HG02852 (cell line): ENCODE measurements around the gene LGALS7B.
A peak's percentile ranks its signal among the peaks of the same experiment; 100 is the strongest.
"Not testable (repeated sequence)": the region's sequence is repeated elsewhere in the genome, so short reads cannot be mapped to it uniquely, and the experiment has no call there.

Experiments
- ATAC-seq: cut with Tn5 transposase; IDR thresholded peaks from one replicate; pipeline ENCODE4 v1.9.1; 2021; ENCODE audit warnings: mild to moderate bottlenecking, moderate library complexity; ENCODE audit not compliant: unreplicated experiment

Gene LGALS7B

GRCh38 chr19:38769635-38770211, 19.3 kb upstream of the LGALS7B start:
- no peak for ATAC-seq

- peak; percentile 6 for ATAC-seq
Observed at GRCh38 chr19:38770228-38770948, 18.6 kb upstream of the LGALS7B start.

DNA sequence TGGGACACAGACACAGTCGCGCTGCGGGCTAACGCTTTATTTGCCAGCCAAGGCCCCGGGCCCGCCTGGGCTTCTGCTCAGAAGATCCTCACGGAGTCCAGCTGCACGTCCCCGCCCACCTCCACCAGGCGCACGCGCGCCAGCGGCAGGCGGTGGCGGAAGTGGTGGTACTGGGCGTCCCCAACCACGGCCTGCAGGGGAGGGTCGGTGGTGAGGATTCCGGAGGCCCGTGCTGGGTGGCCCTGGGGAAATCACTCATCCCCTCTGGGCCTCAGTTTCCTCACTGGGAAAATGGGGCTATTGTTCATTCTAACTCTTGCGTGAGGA, 18.1 kb upstream of the LGALS7B start:
- ATAC-seq, result peak; percentile 45

DNA sequence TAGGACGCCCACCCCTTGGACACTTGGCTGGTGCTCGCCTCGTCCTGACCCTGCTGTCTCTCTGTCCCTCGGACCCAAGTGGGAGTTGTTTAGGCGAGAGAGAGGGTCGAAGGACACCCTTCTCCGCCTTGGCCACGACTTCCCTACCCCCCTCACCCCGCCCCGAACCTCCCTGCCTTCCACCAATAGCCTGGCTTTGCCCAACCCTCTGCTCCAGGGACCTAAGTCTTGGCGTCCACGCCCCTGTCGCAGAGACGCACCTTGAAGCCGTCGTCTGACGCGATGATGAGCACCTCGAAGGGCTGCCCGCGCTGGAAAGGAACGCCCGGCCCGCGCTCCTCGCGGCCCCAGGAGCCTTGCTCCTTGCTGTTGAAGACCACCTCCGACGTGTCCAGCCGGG, 17.4 kb upstream of the LGALS7B start:
- ATAC-seq, result not testable (repeated sequence)

DNA sequence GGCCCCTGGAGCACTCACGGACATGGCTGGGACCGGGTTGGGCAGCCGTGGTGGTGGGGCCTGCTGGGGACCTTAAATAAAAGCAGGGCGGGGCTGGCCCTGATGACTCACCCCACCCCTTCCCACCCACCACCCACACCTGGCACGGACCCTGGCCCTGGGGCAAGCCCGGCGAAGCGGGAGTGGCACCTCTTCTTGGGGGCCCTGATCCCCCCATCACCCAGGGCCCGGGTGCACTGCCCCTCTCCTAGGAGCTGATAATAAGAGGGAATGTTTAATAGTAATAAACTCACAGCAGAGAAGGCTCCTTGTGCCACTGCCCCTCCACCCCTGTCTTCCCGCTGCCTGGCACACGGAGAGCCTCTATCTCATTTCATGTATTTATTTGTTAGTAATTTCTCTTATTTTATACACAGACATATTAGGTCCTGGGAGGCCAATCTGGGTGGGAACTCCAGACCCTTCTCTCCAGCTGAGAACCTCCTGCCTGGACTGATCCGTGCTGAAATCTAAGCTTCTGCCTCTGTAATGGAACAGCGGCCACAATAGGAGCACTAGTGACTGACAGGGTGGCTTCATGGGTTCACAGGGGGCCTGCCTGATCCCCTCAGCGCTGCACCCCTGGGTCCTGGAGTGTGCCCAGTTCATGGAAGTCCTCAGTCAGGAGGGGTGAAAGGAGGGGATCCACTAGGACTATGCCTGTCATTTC, 15.4 kb upstream of the LGALS7B start, which contains the start of gene LGALS7:
Gene LGALS7, minus strand, starts transcription at position 49 of the 709 bp plus-strand sequence. Its CDS starts 25 bp downstream, at position 24.
- no peak for ATAC-seq

- no peak for ATAC-seq
Observed at GRCh38 chr19:38774181-38774950, 14.6 kb upstream of the LGALS7B start.

DNA sequence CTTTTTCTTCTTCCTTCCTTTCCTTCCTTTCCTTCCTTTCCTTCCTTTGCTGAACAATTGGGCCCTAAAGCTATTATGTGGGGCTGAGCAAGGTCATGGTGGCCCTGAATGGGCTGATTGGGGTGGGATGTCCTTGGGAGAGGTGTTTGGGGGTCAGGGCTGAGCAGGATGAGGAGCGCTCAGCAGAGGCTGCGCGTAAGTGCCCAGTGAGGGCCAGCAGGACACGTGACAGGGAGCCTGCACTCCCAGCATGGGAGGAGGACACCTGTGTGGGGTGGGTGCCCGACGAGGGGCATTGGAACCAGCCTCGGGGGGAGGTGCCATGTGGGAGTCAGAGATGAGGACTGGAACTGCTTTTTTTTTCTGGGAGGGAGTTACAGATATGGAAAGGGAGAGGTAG, 10.3 kb upstream of the LGALS7B start:
- ATAC-seq, result no peak

DNA sequence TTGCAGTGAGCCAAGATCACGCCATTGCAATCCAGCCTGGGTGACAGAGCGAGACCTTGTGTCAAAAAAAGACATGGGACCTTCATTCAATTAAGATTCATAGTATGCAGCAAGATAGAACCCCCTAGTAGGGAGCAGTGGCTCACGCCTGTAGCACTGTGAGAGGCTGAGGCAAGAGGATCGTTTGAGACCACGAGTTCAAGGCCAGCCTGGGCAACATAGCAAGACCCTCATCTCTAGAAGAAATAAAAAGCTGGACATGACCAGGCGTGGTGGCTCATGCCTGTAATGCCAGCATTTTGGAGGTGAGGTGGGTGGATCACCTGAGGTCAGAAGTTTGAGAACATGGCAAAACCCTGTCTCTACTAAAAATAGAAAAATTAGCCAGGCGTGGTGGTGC, 8.6 kb upstream of the LGALS7B start:
- no peak for ATAC-seq

DNA sequence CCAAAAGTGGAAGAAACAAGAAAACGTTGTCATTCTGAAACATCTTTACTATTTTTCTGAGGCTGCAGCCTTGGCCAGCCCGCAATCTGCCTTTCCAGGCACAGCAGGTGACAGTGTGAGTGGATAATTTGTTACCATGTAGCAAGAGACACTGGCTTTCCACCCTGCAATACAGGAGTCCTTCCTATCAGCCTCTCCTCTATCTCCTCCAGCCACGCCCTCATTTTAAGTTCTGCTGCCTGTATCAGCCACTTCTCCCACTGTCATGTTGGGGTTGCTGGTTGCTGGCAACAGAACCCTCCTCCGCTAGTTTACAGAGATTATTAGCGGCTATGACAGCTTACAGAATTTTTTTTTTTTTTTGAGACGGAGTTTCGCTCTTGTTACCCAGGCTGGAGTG, 7.9 kb upstream of the LGALS7B start:
- ATAC-seq, result no peak

GRCh38 chr19:38782212-38782611, 6.8 kb upstream of the LGALS7B start:
- not testable (repeated sequence) for ATAC-seq

DNA sequence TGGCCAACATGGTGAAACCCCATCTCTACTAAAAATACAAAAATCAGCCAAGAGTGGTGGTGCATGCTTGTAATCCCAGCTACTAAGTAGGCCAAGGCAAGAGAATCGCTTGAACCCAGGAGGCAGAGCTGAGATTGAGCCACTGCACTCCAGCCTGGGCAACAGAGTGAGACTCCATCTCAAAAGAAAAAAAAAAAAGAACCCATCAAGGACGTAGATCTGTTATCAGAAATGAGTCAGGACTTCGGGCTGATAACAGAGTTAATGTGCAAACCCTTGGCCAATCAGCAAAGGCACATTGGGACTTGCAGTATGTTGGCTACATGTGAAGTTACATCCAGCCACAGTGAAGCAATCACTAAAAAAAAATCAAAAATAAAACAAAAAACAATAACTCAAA, 4.8 kb upstream of the LGALS7B start:
- no peak for ATAC-seq

DNA sequence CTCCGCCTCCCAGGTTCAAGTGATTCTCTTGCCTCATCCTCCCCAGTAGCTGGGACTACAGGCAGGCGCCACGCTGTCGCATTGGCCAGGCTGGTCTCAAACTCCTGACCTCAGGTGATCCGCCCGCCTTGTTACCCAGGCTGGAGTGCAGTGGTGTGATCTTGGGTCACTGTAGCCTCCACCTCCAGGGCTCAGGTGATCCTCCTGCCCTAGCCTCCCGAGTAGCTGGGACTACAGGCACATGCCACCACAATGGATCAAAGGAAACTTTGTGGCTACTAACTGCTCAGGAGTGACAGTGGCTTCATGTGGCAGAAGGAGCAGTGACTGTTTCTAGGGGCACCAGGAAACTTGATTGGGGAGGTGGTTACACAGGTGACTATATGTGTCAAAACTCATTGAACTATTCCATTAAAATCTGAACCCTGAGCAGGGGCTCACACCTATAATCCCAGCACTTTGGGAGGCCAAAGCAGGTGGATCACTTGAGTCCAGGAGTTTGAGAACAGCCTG, 3.8 kb upstream of the LGALS7B start:
- no peak for ATAC-seq

- ATAC-seq, result not testable (repeated sequence)
Observed at GRCh38 chr19:38786061-38786460, 2.9 kb upstream of the LGALS7B start.

- ATAC-seq, result no peak
Observed at GRCh38 chr19:38786572-38787265, 2.3 kb upstream of the LGALS7B start.

- ATAC-seq, result not testable (repeated sequence)
Observed at GRCh38 chr19:38790507-38791403, 1.8 kb downstream of the LGALS7B start.

GRCh38 chr19:38791451-38792064, 2.6 kb downstream of the LGALS7B start:
- ATAC-seq, result peak; percentile 44

- no peak for ATAC-seq
Observed at GRCh38 chr19:38792250-38793111, 3.5 kb downstream of the LGALS7B start.

- no peak for ATAC-seq
Observed at GRCh38 chr19:38793177-38793576, 4.2 kb downstream of the LGALS7B start.
